Measurements from ENCODE around the gene HORMAD2. TPM values are rescaled to one million over a fixed set of nuclear protein-coding genes. Genes with fewer than 3 reads are reported as not detected.

The HORMAD2 gene
- polyA plus RNA-seq, 2 of the 4 experiments (the other 2 are of a cell fraction) = not detected

GRCh38 chr22:30158744-30159500 lies 78.7 kb downstream of the HORMAD2 start:
- peak overlapping the region; percentile 56 for H3K4me2 ChIP-seq
- no peak for ATAC-seq
- H3K27ac ChIP-seq = peak overlapping the region; percentile 55 to 80; a peak in 5 of 6 replicates
- WGBS (ENCODE audit: missing lambda C conversion rate) = 87% methylated on average over 11 of the region's 11 CpGs
- no peak for TF ChIP-seq EHMT2 (IDR thresholded peaks at IDR 0.05; ENCODE audit: low read depth)
- TF ChIP-seq SREBF2 (IDR thresholded peaks at IDR 0.05) = no peak
- TF ChIP-seq EHF (CRISPR knock-in tag; IDR thresholded peaks at IDR 0.05) = no peak
- TF ChIP-seq ELK1 (IDR thresholded peaks at IDR 0.05; ENCODE audit: low read depth, low read length) = no peak
- no peak for TF ChIP-seq JUN (IDR thresholded peaks at IDR 0.05)
- TF ChIP-seq NPAS2 (CRISPR knock-in tag; IDR thresholded peaks at IDR 0.05; ENCODE audit: borderline replicate concordance) = no peak
- TF ChIP-seq RCOR1 (IDR thresholded peaks at IDR 0.05; ENCODE audit: low read depth, low read length) = no peak
- no peak for TF ChIP-seq ZNF302 (CRISPR knock-in tag; IDR thresholded peaks at IDR 0.05)
- no peak for TF ChIP-seq FOSB (CRISPR knock-in tag; IDR thresholded peaks at IDR 0.05)
- TF ChIP-seq HMGXB4 (CRISPR knock-in tag; IDR thresholded peaks at IDR 0.05; ENCODE audit: borderline replicate concordance) = no peak
- TF ChIP-seq PHF8 (IDR thresholded peaks at IDR 0.05; ENCODE audit: borderline replicate concordance, low read depth) = no peak
- no peak for TF ChIP-seq ZFP36 (IDR thresholded peaks at IDR 0.05; ENCODE audit: borderline replicate concordance, partially characterized antibody)
- TF ChIP-seq POLR2AphosphoS2 (conservative IDR thresholded peaks at IDR 0.05; ENCODE audit: low read length) = no peak
- no peak for TF ChIP-seq TFCP2L1 (CRISPR knock-in tag; IDR thresholded peaks at IDR 0.05)
- TF ChIP-seq RFX5 (IDR thresholded peaks at IDR 0.05) = no peak
- TF ChIP-seq PBX3 (IDR thresholded peaks at IDR 0.05) = no peak
- TF ChIP-seq KDM1A (IDR thresholded peaks at IDR 0.05; ENCODE audit: low read depth) = no peak
- TF ChIP-seq ZC3H11A (IDR thresholded peaks at IDR 0.05) = no peak
- TF ChIP-seq CHD2 (IDR thresholded peaks at IDR 0.05; ENCODE audit: low read length, partially characterized antibody) = no peak
- H3K4me3 ChIP-seq = no peak overlapping the region
- no peak for DNase-seq (ENCODE audit: low read depth in 1 of 2, low spot score in 1 of 2)
- POLR2A ChIA-PET = no interaction called here
- no peaks in the 10 kb centered on the region for H3K9me3 ChIP-seq
- H3K4me1 ChIP-seq = peaks cover 23% of the 10 kb centered on the region
- no peak for FAIRE-seq
- CTCF ChIA-PET = interaction anchor here (0.6 to 1.6 kb wide), 6 partner anchors 19 to 488 kb away, joined by 3 to 4 read pairs (median 4); no protein-coding TSS in a partner anchor

- H3K4me2 ChIP-seq = peak overlapping the region; percentile 56
- H3K4me1 ChIP-seq = peaks cover 23% of the 10 kb centered on the region
- H3K27ac ChIP-seq = peak overlapping the region; percentile 55 to 80
- ATAC-seq = peak; percentile 88 to 94
- no peak overlapping the region for H3K4me3 ChIP-seq
- WGBS (ENCODE audit: missing lambda C conversion rate) = 31% methylated on average over 2 of the region's 2 CpGs
- TF ChIP-seq MAFK (IDR thresholded peaks at IDR 0.05; ENCODE audit: partially characterized antibody) (peak; percentile 95), FOSL2 (IDR thresholded peaks at IDR 0.05) (no peak), FOSL2 (CRISPR knock-in tag; IDR thresholded peaks at IDR 0.05) (peak; percentile 29; the same call in 1 of the 2 replicates), CEBPB (IDR thresholded peaks at IDR 0.05) (peak; percentile 43 to 80; a peak in 3 of 4 replicates), NFE2L2 (conservative IDR thresholded peaks at IDR 0.05; ENCODE audit: low read length) (peak; percentile 43), POLR2A (IDR thresholded peaks at IDR 0.05; ENCODE audit: low read length) (no peak), EHF (CRISPR knock-in tag; IDR thresholded peaks at IDR 0.05) (no peak)
- FAIRE-seq = no peak
- DNase-seq (ENCODE audit: low read depth in 1 of 2, low spot score in 1 of 2) = peak; percentile 25 to 64
- CTCF ChIA-PET = interaction anchor here (0.7 to 1.6 kb wide), 4 partner anchors 18 to 507 kb away, joined by 3 to 4 read pairs (median 4); no protein-coding TSS in a partner anchor
- POLR2A ChIA-PET = interaction anchor here (0.7 kb wide), 1 partner anchor 19 kb away, joined by 4 read pairs; no protein-coding TSS in a partner anchor
- H3K9me3 ChIP-seq = no peaks in the 10 kb centered on the region
Observed at GRCh38 chr22:30159561-30160353, 79.5 kb downstream of the HORMAD2 start.

All from A549 (cell line).